Cortex of kidney (tissue), 1 donor: ENCODE data around the gene ZMPSTE24.

ENCODE experiments used
- DNase-seq: peaks from one replicate; lab custom pipeline; 2025; lab: John Stamatoyannopoulos, UW

The ZMPSTE24 gene

DNA sequence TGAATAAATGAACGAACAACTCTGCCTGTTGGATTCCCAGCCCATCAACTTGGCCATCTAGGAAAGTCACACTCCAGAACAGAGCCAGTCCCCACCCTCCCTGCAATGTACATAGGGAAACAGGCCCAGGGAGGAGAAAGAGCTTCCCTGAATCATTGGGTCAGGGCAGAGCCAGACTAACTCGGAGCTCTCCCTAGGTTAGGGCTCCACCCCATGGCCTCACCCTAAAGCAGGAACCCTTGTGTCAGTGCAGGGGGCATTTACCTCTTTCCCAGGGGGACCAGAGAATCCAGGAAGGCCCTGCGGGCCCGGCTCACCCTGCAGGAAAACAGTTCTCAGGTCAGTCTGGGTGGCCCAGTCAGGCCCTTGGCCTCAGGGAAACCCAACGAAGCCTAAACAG lies 47.4 kb downstream of the ZMPSTE24 start:
- no peak for DNase-seq

DNA sequence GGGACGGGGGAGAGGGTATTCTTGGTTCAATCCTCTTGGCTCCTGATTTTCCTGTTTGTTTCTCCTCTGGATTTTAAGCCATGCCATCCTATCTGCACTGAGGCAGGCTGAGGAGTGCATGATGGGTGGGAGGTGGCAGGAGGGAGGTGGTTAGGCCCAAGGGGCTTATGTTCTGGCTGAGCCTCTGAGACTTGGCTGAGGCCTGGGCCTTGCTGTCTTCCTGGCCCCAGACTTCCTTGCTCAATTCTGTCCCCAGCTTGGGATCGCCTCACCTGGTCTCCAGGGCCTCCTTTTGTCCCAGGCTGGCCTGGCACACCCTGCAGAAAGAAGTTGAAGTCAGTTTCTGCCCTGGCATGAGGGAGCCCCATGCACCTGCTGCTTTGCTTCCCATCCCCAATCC lies 47.8 kb downstream of the ZMPSTE24 start:
- no peak for DNase-seq

DNA sequence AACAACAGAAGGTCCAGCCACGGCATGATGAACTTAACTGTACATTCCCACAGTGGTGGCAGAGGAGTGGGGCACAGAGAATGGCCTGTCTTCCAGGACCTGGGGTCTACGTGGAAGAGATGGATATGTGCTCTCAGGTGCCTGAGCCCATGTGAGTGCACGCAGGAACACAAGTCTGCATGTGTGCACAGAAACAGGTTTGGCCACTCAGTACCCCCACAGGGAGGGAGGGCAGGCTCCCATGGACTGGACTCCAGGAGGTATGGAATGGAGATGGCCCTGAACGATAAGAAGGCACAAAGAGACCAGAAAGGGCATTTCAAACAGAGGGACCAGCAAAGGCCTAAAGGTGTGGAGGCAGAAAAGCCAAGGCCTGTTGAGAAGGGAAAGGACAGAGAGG lies 48.3 kb downstream of the ZMPSTE24 start:
- no peak for DNase-seq

DNA sequence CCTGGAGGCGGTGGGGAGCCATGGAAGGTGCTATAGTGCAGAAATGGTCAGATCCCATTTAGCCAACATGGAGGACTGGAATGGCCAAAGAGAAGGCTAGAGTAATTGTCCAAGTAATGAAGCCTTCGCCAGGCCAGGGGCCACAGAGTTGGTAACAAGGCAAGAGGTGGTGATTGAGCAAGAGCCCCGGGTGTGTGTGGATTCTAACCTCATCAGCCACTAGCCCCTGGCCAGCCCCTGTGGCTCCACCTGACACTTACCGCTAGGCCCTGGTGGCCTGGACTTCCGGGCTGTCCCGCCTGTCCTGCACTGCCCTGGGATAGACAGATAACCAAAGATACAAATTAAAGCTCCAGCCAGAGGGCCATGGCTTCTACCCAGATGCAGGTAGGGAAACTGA lies 49.1 kb downstream of the ZMPSTE24 start:
- DNase-seq, result no peak

DNA sequence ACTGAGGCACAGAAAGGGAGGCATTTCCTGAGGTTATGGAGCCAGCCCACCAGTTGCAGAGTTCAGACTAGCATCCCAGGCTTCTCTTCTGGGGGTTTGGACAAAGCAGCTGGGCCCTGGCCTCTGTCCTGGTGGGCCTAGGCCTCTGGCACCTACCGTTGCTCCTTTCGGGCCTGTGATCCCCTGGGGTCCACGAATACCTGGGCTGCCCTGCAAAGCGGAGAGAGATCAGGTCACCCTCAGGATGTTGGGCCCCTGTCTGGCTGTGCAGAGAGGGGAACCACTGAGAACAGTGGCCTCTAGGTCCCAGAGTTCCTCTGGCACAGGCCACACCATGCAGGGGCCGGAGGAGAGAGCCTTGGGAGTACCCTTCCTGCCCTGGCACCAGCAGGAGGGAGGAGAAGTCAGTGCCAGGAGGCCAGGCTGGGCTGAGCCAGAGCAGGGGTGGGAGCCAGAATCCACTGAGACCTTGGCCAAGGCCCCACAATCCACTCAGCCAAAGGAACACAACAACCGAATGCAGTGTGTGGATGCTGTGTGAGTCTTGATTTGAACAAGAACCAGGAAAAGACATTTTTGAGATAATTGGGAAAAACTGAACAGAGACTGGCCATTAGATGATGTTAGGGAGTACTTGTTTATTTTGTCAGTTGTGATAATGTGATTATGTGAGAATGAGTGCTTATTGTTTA lies 50.1 kb downstream of the ZMPSTE24 start:
- no peak for DNase-seq

DNA sequence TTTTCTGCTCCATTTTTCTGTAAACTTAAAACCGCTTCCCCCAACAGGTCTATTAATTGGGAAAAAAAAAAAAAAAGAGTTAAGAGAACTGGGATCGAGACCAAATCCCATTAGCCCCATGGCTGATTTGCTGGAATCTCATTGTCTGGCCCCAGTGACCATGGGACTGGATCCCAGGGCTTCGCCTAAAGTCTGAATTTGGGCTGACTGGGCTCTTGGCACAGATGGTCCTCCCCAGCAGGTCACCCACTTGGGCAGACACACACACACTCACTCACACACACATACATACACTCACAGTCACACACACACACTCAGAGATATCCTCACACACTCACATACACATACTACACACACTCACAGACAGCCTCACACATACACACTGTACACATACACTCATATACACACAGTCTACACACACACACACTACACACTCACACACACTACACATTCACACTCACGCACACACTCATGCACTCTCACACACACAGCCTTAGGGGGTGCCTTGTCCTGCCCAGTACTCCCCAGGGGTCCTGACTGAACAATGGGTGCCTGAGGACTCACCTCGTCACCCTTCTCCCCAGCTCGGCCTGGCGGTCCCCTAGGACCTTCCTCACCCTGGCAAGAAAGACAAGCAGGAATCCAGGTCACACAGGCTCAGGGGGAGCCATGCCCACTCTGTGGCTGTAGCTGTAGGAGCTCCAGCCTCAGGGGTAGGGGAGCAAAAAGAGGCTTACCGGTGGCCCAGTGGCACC lies 51.5 kb downstream of the ZMPSTE24 start:
- DNase-seq, result no peak

DNA sequence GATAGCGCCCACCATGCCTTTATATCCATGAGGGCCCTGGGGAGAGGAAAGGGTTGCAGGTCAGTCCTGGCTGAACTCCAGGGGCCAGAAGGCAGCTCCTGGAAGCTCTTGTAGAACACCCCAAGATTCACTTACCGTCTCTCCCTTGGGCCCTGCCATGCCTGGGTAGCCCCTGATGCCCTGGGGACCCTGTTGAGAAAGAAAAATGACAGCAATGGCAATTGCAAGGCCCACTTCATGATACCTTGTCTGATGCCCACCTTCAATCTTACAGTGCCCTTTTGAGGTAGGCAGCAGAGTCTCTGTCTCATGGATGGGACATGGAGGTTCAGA lies 52.1 kb downstream of the ZMPSTE24 start:
- no peak for DNase-seq

DNA sequence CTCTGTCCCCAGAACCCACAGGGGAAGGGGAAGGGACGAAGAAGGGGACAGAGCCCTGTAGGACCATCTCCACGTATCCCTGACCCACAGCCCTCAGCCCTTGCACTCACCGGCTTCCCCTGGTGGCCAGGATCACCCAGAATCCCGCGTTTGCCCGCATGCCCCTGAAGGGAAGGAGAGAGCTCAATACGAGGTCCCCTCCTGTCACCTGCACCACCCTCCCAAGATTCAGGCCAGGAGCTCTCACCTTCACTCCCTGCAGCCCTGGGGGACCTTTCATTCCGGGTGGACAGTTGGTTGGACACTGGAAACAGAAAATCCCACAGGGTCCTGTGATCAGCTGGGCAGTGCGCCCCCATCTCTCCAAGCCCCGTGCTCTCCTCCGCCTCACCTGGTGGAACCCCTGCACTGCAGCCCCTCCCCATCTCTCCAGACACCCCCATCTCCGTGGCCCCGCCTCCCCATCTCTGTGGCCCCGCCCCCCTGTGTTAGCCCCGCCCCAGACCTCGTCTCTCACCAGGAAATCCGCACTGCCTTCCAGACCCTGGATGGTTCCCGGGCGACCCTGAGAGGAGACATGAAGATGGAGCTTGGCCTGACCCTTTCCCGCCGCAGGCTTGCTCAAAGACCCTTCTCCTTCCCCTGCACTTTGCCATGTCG lies 53.1 kb downstream of the ZMPSTE24 start:
- no peak for DNase-seq

DNA sequence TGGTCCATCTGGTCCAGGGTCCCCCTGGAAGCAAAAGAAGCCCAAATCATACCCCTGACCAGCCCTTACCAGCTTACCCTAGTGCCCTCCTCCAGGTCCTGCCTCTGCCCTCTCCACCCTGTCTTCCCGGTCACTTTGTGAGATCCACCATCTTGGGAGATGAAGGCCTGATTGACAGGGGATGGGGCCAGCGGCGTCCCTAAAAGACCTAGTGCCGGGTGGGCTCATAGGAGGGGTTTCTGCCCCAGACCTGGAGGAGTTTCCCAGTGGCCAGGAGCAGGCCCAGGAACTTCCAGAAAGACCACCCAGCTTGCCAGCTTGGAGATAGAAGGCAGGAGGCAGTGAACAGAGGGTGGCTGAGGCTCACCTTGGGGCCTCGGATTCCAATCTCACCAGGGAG lies 53.7 kb downstream of the ZMPSTE24 start:
- DNase-seq, result no peak

DNA sequence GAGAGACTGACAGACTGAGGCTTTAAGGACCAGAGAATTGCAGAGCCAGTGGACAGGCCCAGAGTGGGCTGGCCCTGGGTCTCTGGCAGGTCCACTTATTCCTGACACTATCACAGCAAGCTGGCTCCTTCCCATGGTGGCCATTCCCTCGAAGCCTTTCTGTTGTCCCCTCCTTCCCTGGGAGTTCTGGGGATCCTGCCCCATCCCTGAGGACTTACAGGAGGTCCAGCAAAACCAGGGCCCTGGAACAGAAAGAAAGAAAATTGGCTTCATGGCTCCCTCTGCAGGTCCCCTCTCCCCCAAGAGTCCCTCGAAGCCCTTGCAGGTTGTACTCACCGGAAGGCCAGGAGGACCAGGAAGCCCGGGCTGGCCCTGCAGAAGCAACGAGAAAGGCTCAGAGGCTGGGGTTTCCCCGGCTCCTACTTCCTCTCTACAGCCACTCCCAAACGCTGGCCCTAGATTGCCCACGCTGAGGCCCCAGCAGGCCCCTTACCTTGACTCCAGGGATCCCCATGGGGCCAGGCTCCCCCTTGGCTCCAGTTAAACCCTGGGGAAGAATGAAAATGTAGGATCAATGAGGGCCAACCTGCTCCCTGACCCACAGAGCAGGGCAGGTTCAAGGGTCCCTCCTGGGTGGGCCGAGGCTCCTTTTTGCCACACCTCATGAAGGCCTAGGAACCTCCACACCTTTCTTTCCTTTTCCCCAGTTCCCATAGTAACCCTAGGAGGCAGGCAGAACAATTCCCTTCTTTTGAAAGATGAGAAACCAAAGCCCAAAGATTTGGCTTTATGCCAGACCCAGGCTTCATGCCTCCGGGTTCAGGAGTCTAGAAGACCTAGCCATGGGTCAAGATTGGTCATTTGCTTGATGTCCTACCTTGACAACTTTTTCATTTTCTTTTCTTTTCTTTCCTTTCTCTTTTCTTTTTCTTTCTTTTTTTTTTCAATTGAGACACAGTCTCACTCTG lies 54.5 kb downstream of the ZMPSTE24 start:
- no peak for DNase-seq

DNA sequence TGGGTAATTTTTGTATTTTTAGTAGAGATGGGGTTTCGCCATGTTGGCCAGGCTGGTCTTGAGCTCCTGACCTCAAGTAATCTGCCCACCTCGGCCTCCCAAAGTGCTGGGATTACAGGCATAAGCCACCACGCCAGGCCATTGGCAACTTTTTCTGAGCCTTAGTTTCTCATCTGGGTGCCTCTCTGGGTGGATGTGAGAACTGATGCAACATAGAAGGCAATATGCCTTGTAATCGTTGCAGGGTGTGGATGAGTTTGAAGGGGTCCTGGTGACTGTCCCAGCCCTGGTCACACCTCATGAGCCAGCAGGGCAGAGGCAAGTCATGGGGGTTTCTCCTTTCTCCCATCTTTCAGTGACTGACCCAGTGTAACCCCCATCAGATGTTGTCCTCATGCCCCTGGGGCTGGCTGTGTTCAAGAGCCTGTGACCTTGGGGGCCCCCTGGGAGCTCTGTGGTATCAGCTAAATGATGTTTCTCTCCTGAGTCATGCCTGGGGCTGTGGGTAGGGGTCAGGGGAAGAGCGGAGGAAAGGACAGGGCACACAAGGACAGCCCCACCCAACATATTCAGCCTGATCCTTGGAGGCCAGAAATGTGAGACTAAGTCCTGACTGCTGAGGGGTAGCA lies 55.4 kb downstream of the ZMPSTE24 start:
- no peak for DNase-seq

DNA sequence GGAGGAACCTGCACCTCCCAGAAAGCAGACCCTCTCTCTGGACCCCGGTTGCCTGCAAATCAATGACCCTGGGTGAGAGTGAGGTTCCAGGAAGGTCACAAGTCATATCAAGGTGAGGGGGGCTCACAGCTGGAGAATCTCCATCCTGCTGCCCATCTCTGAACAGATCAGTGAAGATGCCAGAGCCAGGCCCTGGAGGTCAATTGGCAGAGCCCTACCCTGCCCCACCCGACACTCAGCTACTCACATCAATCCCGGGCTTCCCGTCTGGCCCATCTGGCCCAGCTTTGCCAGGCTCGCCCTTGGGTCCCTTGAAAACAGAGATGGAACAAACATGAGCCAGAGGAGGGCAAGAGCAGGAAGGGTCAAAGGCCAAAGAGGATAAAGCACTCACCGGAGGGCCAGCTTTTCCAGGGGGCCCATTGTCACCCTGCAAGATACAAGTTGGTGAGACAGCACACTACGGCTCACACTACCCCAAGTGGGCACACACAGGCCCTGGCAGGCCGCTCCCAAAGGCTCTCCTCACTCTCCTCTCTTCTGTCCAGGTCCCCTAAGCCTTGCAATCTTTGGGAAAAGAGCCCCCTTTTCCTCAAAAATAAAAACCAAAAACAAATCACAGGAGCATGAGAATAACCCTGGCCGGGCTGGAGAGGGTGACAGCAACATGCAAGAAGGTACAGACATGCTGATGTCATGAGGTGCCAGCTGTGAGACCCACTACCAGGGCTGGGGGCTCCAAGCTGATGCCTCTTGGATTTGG lies 56.1 kb downstream of the ZMPSTE24 start:
- DNase-seq, result no peak

DNA sequence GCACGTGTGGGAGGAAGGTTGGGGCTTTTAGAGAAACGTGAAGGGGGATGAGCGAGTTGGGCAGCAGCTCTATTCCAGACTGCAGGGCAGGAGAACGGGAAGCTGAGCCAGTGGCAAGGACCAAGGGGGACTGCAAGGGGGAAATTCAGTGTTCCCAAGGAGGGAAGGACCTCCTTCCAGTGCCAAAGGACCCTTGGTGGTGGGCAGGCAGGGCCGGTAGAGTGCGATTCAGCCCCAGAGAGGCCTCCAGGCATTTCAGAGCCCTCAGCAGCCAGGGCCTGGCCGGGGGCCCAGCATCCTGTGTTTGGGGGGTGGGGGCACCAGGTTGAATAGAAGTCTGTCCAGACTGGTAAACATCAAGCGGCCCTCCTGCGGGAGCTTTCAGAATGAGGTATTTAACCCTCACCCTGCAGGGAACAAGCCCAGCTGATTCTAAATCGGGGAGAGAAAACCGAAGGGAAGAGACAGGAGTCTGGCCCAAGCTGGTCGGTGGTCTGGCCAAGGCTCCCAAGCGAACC lies 56.7 kb downstream of the ZMPSTE24 start:
- no peak for DNase-seq

DNA sequence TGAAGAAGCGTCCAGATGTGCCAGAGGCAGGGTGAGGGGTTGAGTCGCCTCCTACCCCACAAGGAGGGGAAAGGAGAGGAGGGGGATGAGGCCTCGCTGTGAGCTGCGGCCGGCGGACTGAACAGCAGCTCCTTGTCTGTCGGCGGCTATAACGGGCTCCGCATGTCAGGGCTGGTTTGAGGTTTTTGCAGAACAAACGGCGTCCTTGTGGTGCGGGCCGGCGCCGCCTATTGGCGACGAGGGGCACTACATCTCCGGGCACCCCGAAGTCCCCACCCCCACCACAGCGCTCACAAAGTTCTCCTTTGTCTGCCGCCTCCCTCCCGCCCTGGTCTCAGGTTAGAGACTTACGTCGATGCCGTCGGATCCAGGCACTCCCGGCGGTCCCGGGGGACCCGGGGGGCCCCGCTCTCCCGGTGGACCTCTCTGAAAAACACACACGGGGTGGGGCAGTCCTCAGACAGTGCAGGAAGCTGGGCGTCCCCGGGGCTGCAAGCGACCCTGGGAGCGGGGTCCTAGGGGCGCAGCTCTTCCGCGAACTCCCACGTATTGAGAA lies 57.3 kb downstream of the ZMPSTE24 start:
- DNase-seq, result no peak

DNA sequence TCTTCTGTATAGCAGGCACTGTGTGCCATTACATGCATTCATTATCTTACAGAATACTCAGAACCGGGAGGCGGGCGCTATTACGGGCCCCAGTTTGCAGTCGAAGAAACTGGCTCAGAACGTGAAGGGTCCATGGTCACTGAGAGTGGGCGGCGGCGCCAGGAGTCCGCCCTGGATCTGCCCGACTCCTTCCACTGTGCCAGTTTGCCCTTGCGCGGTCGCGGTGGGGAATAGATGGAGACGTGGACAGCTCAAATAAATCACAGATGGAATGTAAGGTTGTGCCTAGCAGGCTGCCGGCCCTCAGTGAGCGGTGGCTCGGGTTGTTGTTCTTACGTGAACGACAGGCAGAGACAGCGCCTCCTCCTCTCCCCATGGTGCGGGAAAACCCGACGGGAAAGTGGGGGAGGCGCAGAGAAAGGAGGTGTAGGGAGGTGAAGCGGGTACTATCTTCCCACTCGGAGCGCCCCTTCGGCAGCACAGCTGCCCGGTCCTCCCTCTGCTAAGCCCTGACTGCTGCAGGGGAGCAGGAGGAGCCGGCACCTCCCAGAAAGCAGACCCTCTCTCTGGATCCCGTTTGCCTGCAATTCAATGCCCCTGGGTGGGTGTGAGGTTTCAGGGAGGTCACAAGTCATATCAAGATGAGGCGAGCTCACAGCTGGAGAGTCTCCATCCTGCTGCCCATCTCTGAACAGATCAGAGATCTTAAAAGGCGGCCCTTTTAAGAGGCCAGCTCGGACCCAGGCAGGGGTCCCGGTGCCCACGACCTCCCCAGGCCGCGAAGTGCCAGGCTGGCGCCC lies 58.0 kb downstream of the ZMPSTE24 start:
- no peak for DNase-seq

DNA sequence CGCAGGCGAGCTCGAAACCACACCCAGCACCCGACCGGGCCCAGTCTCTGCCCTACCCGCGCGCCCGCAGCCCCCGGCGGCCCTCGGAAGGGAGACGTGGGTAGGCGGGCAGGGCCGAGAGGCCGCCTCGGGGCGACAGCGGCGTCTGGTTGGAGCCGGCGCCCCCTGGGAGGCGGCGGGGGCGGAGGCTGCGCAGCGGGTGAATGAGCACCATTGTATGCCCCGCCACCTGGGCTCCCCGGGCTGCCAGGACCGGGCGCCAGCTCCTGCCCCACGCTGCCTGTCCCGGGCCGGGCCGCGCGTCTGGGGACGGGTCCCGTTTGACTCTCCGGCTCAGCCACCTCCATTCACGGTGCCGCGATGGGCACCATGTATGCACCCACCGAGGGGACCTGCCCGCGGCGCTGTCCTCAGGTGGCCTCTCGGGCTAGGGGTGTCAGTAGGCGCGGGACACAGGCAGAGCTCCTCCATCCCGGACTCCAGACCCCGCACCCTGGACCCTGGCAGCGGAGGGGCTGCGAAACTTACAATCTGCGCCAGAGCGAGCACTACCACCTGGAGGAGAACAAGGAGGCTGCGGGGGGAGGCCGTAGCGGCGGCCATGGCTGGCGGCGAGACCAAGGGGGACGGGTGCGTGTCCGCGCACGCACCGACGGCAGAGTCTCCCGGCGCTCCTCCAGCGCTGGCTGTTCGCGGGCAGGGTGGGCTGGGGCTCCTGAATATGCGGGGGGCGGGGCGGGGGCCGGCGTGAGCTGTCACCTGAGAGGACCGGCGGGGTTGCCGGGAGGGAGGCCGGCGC lies 58.8 kb downstream of the ZMPSTE24 start, which contains the start of gene COL9A2:
Gene COL9A2 (minus strand): TSS at position 692 of the 799 bp plus-strand sequence. CDS start 89 bp downstream, at position 603.
- DNase-seq, result no peak

DNA sequence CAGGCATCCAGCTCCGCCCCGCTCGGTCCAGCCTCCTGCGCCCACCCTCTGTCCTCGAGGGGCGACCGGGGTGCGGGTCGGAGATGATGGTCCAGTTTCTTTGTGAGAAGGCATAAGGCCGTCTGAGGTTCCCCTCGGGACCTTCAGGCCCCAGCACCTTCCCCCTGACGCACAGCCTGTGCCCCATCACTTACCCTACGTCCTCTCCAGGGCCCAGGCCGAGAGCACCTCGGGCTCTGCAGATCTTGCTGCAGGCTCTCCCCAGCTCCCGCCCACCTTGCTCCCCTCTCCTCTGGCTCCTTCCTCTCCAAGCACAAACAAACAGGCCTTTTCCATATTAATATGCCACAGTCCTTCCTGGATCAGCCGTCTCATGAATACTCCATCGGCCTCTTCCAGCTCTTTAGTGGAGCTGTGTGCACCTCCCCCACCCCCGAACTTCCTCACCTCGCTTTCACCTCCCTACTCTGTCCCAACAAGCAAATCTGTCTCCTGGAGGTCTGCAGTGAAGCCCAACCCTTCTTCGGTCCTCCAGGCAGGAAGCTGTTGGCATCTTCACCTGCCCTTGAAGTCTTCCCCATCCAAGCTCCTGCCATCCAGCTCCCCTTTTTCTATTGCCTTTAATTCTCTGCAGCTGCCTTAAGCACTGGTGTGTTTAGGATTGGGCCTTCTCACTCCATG lies 59.5 kb downstream of the ZMPSTE24 start:
- no peak for DNase-seq

DNA sequence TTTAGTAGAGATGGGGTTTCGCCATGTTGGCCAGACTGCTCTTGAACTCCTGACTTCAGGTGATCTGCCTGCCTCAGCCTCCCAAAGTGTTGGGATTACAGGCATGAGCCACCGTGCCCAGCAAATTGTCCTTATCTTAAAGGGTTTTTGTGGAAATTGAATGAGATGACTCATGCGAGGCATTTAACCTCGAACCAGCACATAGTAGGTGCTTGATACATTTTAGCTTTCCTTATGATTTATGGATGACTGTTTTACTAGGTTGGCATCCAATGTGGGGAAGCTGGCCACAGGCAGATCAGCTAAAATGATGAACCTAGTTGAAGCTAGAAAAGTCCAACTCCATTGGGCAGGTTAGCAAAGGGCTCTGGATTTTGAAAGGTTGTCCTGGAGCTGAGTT lies 60.4 kb downstream of the ZMPSTE24 start:
- no peak for DNase-seq
